Fibroblast of skin of abdomen (primary cell): ENCODE data around the gene APOA5. TPM values are rescaled to one million over a fixed set of nuclear protein-coding genes. Genes with fewer than 3 reads are reported as not detected.
"Not testable (repeated sequence)": the region's sequence is repeated elsewhere in the genome, so short reads cannot be mapped to it uniquely, and the experiment has no call there.

Experiments used
- DNase-seq: peaks from one replicate; pipeline ENCODE4 v3.0.0-alpha.2; 2013
- polyA plus RNA-seq, 2 experiments: library from polyadenylated mRNA; unstranded; fragments of 120-200 nt; gene quantifications; one replicate each; pipeline ENCODE4 v1.2.1, GENCODE V29; 2013; ENCODE audit not compliant: insufficient read length in 2 of 2

The APOA5 gene, protein sequence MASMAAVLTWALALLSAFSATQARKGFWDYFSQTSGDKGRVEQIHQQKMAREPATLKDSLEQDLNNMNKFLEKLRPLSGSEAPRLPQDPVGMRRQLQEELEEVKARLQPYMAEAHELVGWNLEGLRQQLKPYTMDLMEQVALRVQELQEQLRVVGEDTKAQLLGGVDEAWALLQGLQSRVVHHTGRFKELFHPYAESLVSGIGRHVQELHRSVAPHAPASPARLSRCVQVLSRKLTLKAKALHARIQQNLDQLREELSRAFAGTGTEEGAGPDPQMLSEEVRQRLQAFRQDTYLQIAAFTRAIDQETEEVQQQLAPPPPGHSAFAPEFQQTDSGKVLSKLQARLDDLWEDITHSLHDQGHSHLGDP
- polyA plus RNA-seq (2013, experiment 1 of 2; ENCODE audit: insufficient read length), result not detected
- not detected for polyA plus RNA-seq (2013, experiment 2 of 2; ENCODE audit: insufficient read length)

DNA sequence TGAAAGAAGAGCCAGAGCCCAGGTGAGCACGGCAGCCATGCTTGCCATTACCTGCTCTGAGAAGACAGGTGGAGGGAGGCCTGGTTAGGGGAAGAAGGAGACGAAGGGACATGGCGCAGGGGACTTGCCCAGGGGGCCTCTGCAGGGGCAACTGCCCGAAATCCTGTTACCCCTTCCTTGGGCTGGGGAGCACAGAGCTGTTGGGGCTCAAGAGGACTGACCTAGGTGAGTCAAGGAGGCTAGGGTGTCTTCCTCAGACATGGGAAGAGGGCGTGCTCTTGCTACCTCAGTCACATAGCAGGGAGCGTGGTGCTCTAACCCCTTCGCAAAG is at the start of gene APOA5:
Gene APOA5, minus strand, starts transcription at position 67 of the 331 bp plus-strand sequence. Its CDS starts 19 bp downstream, at position 48.
- DNase-seq, result no peak

DNA sequence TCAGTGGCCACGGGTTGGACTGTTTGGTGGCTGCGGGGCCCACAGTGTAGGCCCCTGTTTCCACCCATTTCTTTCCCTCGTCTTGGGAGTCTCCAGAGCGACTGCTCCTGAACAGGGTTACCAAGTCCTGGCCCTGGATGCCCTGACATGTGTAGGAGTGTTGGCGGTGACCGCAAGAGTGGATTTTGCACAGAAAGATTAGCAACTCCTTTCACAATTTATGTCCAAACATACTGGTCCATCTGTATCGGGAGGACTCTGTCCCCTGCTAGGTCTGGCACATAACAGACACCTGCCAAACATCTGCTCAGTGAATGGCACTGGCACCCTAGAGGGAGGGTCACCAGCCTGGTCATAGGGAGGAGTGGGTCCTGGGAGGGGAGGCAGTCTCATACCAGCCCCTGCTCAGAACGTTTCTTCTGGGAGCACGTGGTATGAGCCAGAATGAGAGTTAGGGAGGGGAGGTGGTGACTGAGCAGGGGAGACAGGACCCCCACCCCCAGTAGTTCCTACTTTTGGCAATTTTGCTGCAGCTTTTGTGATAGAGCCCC is 49.1 kb upstream of the APOA5 start:
- no peak for DNase-seq

DNA sequence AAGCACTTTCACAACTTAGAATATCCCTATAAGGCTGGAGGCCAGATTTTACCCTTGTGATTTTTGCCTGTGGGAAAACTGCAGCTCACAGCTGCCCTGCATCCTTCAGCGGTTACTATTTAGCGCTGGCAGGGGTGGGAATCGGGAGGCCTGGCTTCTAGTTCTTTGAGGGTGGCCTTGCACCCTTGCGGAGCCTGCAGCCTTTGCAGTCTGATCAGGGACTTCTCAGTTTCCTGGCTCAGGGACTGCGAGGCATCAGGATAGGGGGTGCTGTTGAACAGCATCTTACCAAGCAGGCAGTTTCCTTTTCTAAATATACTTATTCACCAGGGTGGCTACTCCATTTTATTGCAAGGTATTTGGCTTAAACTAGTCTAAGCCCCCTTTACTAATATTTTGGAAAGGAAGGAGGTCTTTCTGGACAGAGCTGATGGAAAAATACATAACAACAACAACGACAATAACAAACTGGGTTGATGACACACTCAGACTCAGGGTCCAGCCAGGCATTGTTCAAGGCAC is 48.6 kb upstream of the APOA5 start:
- no peak for DNase-seq

DNA sequence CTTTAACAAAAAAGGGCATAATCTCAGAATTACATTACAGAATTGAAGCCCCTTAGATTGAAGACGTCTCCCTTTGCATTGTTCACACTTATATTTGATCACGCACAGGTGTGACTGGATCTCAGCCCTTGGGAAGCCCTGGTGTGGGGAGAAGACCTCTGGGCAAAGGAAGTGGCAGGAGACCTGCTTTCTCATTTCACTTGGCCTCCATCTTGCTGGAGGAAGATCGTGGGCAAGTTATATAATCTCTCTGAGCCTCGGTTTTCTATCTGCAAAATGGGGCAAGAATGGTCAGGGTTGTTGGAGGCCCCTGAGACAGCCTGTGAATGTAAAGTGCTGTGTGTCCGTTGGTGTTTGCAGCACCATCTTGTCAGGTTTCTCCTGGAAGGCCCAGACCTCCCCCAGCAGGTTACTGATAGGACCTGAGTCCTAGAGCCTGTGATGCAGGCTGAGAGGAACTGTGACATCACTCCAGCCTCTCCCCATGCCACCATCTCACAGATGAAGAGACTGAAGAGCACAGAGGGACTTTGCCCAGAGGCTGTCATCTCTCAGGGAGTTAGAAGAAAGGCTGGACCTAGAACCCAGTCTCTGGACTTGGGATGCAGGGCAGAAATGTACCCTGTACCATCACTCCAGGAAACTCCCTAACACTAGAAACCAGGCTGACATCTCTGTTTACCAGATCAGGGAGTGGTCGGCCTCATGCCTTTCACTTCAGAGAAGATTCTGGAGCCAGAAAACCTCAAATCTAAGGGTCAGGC is 46.8 kb upstream of the APOA5 start:
- DNase-seq, result no peak

DNA sequence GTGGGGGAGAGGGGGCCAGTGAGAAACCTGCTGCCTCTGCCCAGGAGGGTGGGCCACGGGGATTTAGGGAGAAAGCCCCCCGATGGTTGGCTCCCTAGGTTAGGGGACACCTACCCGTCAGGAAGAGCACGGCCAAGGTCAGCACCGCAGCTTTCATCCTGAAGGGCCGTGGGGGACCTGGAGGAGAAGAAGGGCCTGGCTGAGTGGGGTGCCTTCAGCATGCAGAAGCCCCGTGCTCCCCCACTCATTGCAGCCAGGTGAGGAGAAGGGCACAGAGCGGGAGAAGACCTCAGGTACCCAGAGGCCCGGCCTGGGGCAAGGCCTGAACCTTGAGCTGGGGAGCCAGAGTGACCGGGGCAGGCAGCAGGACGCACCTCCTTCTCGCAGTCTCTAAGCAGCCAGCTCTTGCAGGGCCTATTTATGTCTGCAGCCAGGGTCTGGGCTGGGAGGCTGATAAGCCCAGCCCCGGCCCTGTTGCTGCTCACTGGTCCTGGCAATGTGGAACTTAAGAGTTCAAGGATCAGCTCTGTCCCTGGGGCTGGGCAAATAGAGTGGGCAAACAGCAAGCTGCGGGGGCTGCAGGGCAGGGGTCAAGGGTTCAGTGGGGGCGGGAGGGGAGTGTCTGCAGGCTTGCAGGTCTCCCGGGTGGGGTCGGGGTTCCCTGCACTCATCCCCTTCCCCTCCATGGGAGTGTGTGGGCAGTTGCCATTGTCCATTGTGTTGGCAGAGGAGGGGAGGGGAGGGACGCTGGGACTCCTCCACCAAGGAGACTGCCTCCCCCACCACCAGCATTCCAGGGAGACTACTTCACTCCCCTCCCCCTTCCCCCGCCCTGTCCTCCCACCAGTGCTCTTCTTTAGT is 45.8 kb upstream of the APOA5 start, which contains the start of gene APOA1:
Gene APOA1, minus strand, starts transcription at position 392 of the 861 bp plus-strand sequence. Its CDS starts 235 bp downstream, at position 157.
- peak; percentile 26 for DNase-seq

DNA sequence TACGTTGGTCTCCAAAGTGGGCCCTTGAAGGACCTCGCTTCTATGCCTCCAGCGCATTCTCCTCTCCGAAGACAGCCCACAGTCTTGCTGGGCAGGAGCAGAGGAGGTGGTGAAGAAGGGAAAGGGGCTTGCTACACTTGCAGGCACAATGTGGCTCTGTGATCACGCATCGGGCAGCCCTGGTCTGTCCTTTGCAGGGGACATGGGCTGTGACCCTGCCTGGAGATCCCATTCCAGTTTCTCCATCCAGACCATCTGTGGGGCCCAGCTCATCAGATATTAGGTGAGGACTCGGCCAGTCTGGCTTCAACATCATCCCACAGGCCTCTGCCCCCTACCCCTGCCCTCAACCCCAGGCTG is 44.9 kb upstream of the APOA5 start:
- no peak for DNase-seq

DNA sequence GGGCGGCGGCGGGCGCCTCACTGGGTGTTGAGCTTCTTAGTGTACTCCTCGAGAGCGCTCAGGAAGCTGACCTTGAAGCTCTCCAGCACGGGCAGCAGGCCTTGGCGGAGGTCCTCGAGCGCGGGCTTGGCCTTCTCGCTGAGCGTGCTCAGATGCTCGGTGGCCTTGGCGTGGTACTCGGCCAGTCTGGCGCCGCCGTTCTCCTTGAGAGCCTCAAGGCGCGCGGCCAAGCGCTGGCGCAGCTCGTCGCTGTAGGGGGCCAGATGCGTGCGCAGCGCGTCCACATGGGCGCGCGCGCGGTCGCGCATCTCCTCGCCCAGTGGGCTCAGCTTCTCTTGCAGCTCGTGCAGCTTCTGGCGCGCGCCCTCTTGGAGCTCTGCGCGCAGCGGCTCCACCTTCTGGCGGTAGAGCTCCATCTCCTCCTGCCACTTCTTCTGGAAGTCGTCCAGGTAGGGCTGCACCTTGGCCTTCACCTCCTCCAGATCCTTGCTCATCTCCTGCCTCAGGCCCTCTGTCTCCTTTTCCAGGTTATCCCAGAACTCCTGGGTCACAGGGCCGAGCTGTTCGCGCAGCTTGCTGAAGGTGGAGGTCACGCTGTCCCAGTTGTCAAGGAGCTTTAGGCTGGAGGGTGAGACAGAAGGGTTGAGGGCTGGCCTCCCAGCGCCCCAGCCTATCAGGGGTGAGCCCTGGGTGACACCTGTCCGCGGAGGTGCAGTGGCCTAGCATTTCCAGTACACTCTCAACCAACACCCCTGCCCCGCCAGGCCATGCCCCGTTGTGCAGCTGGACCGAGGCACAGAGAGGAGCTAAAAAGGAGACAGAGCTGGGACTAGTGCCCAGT is 44.3 kb upstream of the APOA5 start:
- DNase-seq, result peak; percentile 94

DNA sequence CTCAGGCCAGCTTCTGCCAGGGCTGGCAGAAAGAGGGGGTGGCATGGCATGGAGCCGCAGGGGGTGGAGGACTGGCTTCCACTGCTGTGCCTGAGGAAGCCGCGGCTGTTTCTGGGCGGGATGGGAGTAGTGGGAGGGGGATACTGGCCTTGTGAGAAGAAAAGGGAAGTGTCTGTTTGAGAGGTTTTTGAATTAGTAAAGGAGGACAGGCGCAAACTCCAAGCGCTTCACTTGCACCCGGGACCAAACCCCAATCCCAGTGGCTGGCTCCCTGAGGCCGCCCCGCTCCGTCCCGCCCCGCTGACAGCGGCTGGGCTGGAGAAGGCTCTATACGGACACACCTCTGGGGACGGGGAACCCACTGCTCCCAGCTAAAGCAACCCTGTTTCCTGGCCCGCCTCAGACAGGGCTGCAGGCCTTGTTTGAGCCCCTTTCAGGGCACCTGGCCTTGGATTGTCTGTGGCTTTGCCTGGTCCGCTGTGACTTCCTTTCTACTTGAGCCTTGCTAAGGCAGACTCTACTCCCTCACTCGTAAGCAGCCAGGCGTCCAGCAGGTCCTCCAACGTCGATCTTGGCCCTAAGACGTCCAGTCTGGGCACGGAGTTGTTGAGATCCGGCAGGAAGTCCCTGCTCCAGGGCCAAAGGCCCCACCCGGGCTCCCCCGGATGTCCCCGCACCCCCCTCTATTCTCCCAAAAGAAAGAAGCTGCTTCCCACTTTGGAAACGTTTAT is 43.5 kb upstream of the APOA5 start:
- DNase-seq, result no peak

DNA sequence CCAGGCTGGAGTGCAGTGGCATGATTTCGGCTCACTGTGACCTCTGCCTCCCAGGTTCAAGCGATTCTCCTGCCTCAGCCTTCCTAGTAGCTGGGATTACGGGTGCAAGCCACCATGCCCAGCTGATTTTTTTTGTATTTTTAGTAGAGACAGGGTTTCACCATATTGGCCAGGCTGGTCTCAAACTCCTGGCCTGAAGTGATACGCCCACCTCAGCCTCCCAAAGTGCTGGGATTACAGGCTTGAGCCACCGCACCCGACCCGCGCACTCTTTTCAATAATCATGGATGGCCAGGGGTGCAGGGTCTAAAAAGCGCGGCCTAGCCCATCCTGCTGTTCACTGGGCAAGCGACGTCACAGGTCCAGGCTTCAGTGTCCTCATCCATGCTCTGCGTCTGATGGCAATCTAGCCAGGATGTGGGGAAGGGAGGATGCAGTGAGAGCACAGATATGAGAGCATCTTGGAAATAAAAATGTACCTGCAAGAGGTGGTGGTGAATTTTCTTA is 42.9 kb upstream of the APOA5 start:
- DNase-seq, result not testable (repeated sequence)

DNA sequence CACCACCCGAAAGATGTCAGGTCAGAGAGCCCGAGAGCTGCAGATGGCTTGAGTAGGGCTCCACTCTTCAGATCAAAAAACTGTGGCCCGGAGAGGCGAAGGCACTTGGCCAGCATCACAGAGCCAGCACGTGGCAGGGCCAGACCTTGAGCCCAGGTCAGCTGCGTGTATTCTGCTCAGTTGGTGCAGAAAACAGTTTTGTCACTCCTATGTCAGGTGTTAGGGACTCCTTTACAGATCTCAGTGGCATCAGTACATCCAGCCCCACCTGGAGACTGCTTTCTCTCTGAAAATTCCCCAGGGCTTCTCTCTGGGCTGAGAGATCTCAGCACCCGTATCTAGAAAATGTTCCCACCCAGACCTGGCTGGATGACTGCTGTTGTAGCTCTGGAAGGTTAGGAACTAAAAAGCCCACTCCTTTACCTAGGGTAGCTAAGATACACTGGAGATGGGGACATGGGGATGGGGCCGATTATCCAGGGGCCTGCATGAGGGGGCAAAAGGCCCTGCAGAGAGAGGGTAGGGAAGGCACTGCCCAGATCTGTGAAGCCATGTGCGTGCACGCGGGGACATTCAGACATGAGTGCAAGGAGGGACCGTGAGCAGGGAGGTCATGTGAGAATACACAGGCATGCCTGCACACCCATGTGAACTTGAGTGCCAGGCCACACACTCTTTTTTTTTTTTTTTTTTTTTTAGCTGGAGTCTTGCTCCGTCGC is 42.3 kb upstream of the APOA5 start:
- no peak for DNase-seq

DNA sequence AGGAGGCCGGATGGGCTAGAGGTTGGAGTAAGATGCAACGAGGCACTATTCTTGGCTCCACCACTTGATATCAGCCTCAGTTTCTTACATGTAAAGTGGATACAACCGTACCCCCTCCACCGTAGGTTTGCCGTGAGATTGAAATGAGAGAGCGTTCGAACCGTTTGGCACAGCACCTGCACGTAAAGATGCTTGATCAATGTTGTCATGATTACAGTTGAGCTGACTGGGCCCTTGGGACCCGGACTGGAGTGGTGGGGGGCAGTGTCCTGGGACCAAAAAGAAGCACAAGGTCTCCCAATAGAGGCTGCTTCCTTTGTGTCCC is 41.8 kb upstream of the APOA5 start:
- no peak for DNase-seq

DNA sequence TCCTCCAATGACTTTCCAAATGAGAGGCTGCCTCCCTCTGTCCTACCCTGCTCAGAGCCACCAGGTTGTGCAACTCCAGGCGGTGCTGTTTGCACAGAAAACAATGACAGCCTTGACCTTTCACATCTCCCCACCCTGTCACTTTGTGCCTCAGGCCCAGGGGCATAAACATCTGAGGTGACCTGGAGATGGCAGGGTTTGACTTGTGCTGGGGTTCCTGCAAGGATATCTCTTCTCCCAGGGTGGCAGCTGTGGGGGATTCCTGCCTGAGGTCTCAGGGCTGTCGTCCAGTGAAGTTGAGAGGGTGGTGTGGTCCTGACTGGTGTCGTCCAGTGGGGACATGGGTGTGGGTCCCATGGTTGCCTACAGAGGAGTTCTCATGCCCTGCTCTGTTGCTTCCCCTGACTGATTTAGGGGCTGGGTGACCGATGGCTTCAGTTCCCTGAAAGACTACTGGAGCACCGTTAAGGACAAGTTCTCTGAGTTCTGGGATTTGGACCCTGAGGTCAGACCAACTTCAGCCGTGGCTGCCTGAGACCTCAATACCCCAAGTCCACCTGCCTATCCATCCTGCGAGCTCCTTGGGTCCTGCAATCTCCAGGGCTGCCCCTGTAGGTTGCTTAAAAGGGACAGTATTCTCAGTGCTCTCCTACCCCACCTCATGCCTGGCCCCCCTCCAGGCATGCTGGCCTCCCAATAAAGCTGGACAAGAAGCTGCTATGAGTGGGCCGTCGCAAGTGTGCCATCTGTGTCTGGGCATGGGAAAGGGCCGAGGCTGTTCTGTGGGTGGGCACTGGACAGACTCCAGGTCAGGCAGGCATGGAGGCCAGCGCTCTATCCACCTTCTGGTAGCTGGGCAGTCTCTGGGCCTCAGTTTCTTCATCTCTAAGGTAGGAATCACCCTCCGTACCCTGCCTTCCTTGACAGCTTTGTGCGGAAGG is 40.9 kb upstream of the APOA5 start:
- DNase-seq, result no peak

DNA sequence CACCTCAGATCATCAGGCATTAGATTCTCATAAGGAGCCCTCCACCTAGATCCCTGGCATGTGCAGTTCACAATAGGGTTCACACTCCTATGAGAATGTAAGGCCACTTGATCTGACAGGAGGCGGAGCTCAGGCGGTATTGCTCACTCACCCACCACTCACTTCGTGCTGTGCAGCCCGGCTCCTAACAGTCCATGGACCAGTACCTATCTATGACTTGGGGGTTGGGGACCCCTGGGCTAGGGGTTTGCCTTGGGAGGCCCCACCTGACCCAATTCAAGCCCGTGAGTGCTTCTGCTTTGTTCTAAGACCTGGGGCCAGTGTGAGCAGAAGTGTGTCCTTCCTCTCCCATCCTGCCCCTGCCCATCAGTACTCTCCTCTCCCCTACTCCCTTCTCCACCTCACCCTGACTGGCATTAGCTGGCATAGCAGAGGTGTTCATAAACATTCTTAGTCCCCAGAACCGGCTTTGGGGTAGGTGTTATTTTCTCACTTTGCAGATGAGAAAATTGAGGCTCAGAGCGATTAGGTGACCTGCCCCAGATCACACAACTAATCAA is 40.2 kb upstream of the APOA5 start:
- no peak for DNase-seq

DNA sequence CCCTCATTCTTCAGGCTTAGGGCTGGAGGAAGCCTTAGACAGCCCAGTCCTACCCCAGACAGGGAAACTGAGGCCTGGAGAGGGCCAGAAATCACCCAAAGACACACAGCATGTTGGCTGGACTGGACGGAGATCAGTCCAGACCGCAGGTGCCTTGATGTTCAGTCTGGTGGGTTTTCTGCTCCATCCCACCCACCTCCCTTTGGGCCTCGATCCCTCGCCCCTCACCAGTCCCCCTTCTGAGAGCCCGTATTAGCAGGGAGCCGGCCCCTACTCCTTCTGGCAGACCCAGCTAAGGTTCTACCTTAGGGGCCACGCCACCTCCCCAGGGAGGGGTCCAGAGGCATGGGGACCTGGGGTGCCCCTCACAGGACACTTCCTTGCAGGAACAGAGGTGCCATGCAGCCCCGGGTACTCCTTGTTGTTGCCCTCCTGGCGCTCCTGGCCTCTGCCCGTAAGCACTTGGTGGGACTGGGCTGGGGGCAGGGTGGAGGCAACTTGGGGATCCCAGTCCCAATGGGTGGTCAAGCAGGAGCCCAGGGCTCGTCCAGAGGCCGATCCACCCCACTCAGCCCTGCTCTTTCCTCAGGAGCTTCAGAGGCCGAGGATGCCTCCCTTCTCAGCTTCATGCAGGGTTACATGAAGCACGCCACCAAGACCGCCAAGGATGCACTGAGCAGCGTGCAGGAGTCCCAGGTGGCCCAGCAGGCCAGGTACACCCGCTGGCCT is 38.7 kb upstream of the APOA5 start:
- DNase-seq, result no peak

DNA sequence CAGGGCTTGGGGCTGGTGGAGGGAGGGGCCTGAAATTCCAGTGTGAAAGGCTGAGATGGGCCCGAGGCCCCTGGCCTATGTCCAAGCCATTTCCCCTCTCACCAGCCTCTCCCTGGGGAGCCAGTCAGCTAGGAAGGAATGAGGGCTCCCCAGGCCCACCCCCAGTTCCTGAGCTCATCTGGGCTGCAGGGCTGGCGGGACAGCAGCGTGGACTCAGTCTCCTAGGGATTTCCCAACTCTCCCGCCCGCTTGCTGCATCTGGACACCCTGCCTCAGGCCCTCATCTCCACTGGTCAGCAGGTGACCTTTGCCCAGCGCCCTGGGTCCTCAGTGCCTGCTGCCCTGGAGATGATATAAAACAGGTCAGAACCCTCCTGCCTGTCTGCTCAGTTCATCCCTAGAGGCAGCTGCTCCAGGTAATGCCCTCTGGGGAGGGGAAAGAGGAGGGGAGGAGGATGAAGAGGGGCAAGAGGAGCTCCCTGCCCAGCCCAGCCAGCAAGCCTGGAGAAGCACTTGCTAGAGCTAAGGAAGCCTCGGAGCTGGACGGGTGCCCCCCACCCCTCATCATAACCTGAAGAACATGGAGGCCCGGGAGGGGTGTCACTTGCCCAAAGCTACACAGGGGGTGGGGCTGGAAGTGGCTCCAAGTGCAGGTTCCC is 38.0 kb upstream of the APOA5 start, which contains the start of gene APOC3:
Gene APOC3, plus strand, starts transcription at position 383 of the 659 bp plus-strand sequence. CDS start 676 bp downstream, outside the sequence.
- peak; percentile 59 for DNase-seq

DNA sequence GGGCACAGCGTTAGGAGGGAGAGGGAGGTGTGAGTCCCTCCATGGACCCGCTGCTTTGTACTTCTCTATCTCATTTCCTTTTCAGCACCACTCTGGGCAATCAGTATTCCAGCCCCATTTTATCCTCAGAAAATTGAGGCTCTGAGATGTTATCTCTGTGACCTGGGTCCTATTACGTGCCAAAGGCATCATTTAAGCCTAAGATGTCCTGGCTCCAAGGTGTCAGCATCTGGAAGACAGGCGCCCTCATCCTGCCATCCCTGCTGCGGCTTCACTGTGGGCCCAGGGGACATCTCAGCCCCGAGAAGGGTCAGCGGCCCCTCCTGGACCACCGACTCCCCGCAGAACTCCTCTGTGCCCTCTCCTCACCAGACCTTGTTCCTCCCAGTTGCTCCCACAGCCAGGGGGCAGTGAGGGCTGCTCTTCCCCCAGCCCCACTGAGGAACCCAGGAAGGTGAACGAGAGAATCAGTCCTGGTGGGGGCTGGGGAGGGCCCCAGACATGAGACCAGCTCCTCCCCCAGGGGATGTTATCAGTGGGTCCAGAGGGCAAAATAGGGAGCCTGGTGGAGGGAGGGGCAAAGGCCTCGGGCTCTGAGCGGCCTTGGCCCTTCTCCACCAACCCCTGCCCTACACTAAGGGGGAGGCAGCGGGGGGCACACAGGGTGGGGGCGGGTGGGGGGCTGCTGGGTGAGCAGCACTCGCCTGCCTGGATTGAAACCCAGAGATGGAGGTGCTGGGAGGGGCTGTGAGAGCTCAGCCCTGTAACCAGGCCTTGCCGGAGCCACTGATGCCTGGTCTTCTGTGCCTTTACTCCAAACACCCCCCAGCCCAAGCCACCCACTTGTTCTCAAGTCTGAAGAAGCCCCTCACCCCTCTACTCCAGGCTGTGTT is 37.2 kb upstream of the APOA5 start:
- no peak for DNase-seq
